B cell (primary cell): ENCODE data around the gene CDC45. TPM values are rescaled to one million over a fixed set of nuclear protein-coding genes. Genes with fewer than 3 reads are reported as not detected.

Source experiments
- ATAC-seq: fragments of 200-7000 bp; cut with Tn5 transposase; one replicate; pipeline ENCODE4 v1.10.0; 2021; ENCODE audit warnings: low read depth, mild to moderate bottlenecking, moderate number of reproducible peaks, moderate library complexity
- CTCF ChIA-PET: fragments of 350-600 bp; sonication (Branson Sonifier 250); formaldehyde crosslinking; loops from one replicate; lab custom pipeline; 2021; ENCODE audit warnings: antibody characterized with exemption, inconsistent platforms; lab: Charles Lee
- POLR2A ChIA-PET: fragments of 350-600 bp; sonication (Branson Sonifier 250); formaldehyde crosslinking; loops from one replicate; lab custom pipeline; 2021; ENCODE audit warnings: antibody characterized with exemption; lab: Charles Lee
- DNase-seq: peaks from one replicate; pipeline ENCODE4 v3.0.0; 2013
- H2AFZ ChIP-seq: 2 replicates; pipeline ENCODE4 v1.6.1; 2012; ENCODE audit warnings: mild to moderate bottlenecking, low read depth, low read length; ENCODE audit not compliant: insufficient read depth, poor library complexity, severe bottlenecking
- H3K27ac ChIP-seq, 2 donors: 1 replicate in 1 of 2; 2 replicates in 1 of 2; pipeline ENCODE4 v1.5.1; 2012 to 2013; ENCODE audit warnings: low read length in 2 of 2, mild to moderate bottlenecking in 2 of 2, moderate library complexity in 1 of 2
- H3K27me3 ChIP-seq, 4 experiments: fragments of 200-600 bp in 1 of 4; sonication (generic) in 1 of 4; replicated peaks in 1 of 4; 1 replicate in 2 of 4; 2 replicates in 2 of 4; pipeline versions ENCODE4 v1.6.1 to v1.7.0; 2013 to 2016; ENCODE audit warnings: low read length in 3 of 4, mild to moderate bottlenecking in 2 of 4, mixed read lengths in 1 of 4, moderate library complexity in 1 of 4; ENCODE audit not compliant: insufficient read depth in 4 of 4, control insufficient read depth in 3 of 4; ENCODE audit errors: control extremely low read depth in 1 of 4
- H3K36me3 ChIP-seq, 2 experiments: replicated peaks in 1 of 2; 1 replicate in 1 of 2; 2 replicates in 1 of 2; pipeline versions ENCODE4 v1.6.1 to v1.7.1; 2013; ENCODE audit warnings: low read length in 1 of 2; ENCODE audit not compliant: insufficient read depth in 2 of 2, control insufficient read depth in 1 of 2; ENCODE audit errors: control extremely low read depth in 1 of 2, extremely low read depth in 1 of 2
- H3K4me1 ChIP-seq, 2 donors: fragments of 200-600 bp in 1 of 2; sonication (generic) in 1 of 2; 1 replicate in 1 of 2; 2 replicates in 1 of 2; pipeline versions ENCODE4 v1.5.1 to v1.6.1; 2013 to 2017; ENCODE audit warnings: low read length in 2 of 2; ENCODE audit not compliant: control insufficient read depth in 2 of 2, insufficient read depth in 2 of 2
- H3K4me2 ChIP-seq: replicated peaks from 2 replicates; pipeline ENCODE3; 2012; ENCODE audit warnings: mild to moderate bottlenecking, low read depth, low read length; ENCODE audit not compliant: poor library complexity, severe bottlenecking
- H3K4me3 ChIP-seq, 5 experiments: fragments of 200-600 bp in 1 of 5; sonication (generic) in 1 of 5; 1 replicate in 3 of 5; 2 replicates in 2 of 5; pipeline versions ENCODE4 v1.5.1 to v1.7.0; 2011 to 2016; ENCODE audit warnings: low read length in 4 of 5, mild to moderate bottlenecking in 4 of 5, low read depth in 2 of 5, control low read depth in 1 of 5, moderate library complexity in 1 of 5; ENCODE audit not compliant: insufficient read depth in 1 of 5; ENCODE audit errors: control extremely low read depth in 1 of 5, extremely low read depth in 1 of 5
- H3K79me2 ChIP-seq: fragments of 200-600 bp; sonication (generic); one replicate; pipeline ENCODE4 v1.6.0; 2016; ENCODE audit warnings: low read length; ENCODE audit not compliant: control insufficient read depth, insufficient read depth
- H3K9ac ChIP-seq: fragments of 200-600 bp; sonication (generic); 2 replicates; pipeline ENCODE4 v1.6.1; 2017; ENCODE audit warnings: mild to moderate bottlenecking, low read length, moderate library complexity
- H3K9me3 ChIP-seq, 3 donors: one replicate each; pipeline versions ENCODE4 v1.6.1 to v1.7.1; 2013; ENCODE audit warnings: low read length in 2 of 3; ENCODE audit not compliant: control insufficient read depth in 2 of 3, insufficient read depth in 1 of 3; ENCODE audit errors: control extremely low read depth in 1 of 3
- H4K20me1 ChIP-seq: 2 replicates; pipeline ENCODE4 v1.6.0; 2012; ENCODE audit warnings: mild to moderate bottlenecking, low read length; ENCODE audit not compliant: insufficient read depth, control insufficient read depth, poor library complexity, severe bottlenecking
- H3K27ac Mint-ChIP-seq: one replicate; pipeline ENCODE4 v1.8.0; 2021; ENCODE audit warnings: mixed read lengths
- H3K27me3 Mint-ChIP-seq: one replicate; pipeline ENCODE4 v1.8.0; 2021; ENCODE audit warnings: mixed read lengths
- H3K4me1 Mint-ChIP-seq: one replicate; pipeline ENCODE4 v1.8.0; 2021; ENCODE audit warnings: mixed read lengths
- H3K4me3 Mint-ChIP-seq: one replicate; pipeline ENCODE4 v1.8.0; 2021; ENCODE audit warnings: mixed read lengths
- H3K9me3 Mint-ChIP-seq: one replicate; pipeline ENCODE4 v1.8.0; 2022; ENCODE audit warnings: mixed read lengths; ENCODE audit not compliant: insufficient read depth
- EZH2 ChIP-seq: IDR thresholded peaks from 2 replicates; pipeline ENCODE4 v1.6.1; 2012; ENCODE audit warnings: borderline replicate concordance, low read depth, mild to moderate bottlenecking, moderate library complexity, low read length; ENCODE audit not compliant: insufficient read depth, poor library complexity, severe bottlenecking
- WGBS: methylation state at CpG from one replicate; pipeline ENCODE4 v1.1.5; 2013; ENCODE audit warnings: missing lambda C conversion rate; ENCODE audit not compliant: insufficient coverage; 5-methylcytosine and 5-hydroxymethylcytosine counted together
- intact Hi-C: fragments of 100-400 bp; cut with micrococcal nuclease; formaldehyde crosslinking; loops from one replicate; pipeline ENCODE4 v1.10.0; 2022
- polyA plus RNA-seq: library from polyadenylated mRNA; depleted of rRNA; stranded (reverse); fragments of >200 nt; gene quantifications from 2 replicates; pipeline ENCODE4 v1.2.3, GENCODE V29; 2012
- total RNA-seq, 2 donors: library from RNA; stranded (reverse); fragments of 120-200 nt in 1 of 2; gene quantifications; 1 replicate in 1 of 2; 2 replicates in 1 of 2; pipeline versions ENCODE4 v1.2.3 to v1.2.4, GENCODE V29; 2013 to 2022
- TF ChIP-seq, protein P1 (sequence below): fragments of 200-600 bp; IDR thresholded peaks from one replicate; pipeline ENCODE4 v1.8.0; 2022; ENCODE audit warnings: antibody characterized with exemption, mild to moderate bottlenecking

CDC45 gene
- total and polyA plus RNA-seq, 2 donors (not counting 1 experiment from before 2014, with no cell fraction given), result 0.49 to 1.4 TPM

GRCh38 chr22:19505735-19506126 lies 26.0 kb downstream of the CDC45 start:
- Histone ChIP-seq H3K4me3 (no peak overlapping the region), H3K4me1 (peaks cover 0 to 6% of the 10 kb centered on the region in 2 donors), H3K9ac (no peak overlapping the region), H3K27me3 (no peaks in the 10 kb centered on the region), H3K4me2 (no peak overlapping the region), H3K27ac (no peak overlapping the region), H2AFZ (no peak overlapping the region), H3K36me3 (no peaks in the 10 kb centered on the region), H3K79me2 (no peaks in the 10 kb centered on the region), H3K9me3 (no peaks in the 10 kb centered on the region), H4K20me1 (no peaks in the 10 kb centered on the region)
- H3K9me3 Mint-ChIP-seq, result no peaks in the 10 kb centered on the region
- 57% methylated on average over 5 of the region's 5 CpGs for WGBS
- H3K4me3 Mint-ChIP-seq, result no peak overlapping the region
- H3K4me1 Mint-ChIP-seq, result peaks cover 5% of the 10 kb centered on the region
- H3K27ac Mint-ChIP-seq, result no peak overlapping the region
- no peak for TF ChIP-seq EZH2
- TF ChIP-seq, protein P1, sequence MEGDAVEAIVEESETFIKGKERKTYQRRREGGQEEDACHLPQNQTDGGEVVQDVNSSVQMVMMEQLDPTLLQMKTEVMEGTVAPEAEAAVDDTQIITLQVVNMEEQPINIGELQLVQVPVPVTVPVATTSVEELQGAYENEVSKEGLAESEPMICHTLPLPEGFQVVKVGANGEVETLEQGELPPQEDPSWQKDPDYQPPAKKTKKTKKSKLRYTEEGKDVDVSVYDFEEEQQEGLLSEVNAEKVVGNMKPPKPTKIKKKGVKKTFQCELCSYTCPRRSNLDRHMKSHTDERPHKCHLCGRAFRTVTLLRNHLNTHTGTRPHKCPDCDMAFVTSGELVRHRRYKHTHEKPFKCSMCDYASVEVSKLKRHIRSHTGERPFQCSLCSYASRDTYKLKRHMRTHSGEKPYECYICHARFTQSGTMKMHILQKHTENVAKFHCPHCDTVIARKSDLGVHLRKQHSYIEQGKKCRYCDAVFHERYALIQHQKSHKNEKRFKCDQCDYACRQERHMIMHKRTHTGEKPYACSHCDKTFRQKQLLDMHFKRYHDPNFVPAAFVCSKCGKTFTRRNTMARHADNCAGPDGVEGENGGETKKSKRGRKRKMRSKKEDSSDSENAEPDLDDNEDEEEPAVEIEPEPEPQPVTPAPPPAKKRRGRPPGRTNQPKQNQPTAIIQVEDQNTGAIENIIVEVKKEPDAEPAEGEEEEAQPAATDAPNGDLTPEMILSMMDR, result no peak
- ChIA-PET POLR2A (no interaction called here), CTCF (no interaction called here)
- H3K27me3 Mint-ChIP-seq, result no peaks in the 10 kb centered on the region
- intact Hi-C loops, result no loop called here
- DNase-seq (no peak), ATAC-seq (no peak)

DNA sequence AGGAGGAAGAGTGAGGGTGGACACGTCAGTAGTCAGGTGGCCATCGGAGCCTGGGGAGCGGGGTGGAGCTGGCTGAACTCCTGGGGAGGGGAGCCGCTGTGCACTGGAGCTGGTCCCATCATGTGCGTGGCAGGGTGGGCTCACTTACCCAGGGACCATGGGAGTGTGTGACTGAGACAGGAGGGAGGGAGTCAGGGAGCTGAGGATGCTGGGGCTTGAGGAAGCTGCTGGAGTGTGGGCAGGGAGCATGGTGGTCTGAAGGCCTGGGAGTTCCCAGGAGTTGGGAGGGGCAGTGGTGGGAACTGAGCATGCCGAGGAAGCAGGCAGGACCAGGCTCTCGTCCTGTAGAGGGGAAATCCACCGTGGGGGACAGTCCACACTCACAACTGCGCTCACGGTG lies 26.5 kb downstream of the CDC45 start:
- 90% methylated on average over 10 of the region's 10 CpGs for WGBS
- CTCF ChIA-PET, result no interaction called here

More for the DNA sequence above, 26.5 kb downstream of the CDC45 start:
- H3K4me1 Mint-ChIP-seq, result peaks cover 5% of the 10 kb centered on the region
- no peak overlapping the region for H3K27ac ChIP-seq
- no peaks in the 10 kb centered on the region for H3K9me3 Mint-ChIP-seq
- no peak overlapping the region for H2AFZ ChIP-seq
- TF ChIP-seq, protein P1, result no peak
- TF ChIP-seq EZH2, result no peak
- no peak overlapping the region for H3K27ac Mint-ChIP-seq
- H3K4me3 Mint-ChIP-seq, result no peak overlapping the region
- POLR2A ChIA-PET, result no interaction called here
- H4K20me1 ChIP-seq, result no peaks in the 10 kb centered on the region
- H3K9ac ChIP-seq, result no peak overlapping the region
- no peaks in the 10 kb centered on the region for H3K79me2 ChIP-seq
- no peaks in the 10 kb centered on the region for H3K9me3 ChIP-seq
- intact Hi-C loops, result no loop called here
- no peaks in the 10 kb centered on the region for H3K36me3 ChIP-seq
- DNase-seq, result no peak
- H3K4me1 ChIP-seq, result peaks cover 0 to 6% of the 10 kb centered on the region in 2 donors
- no peak for ATAC-seq
- H3K4me2 ChIP-seq, result no peak overlapping the region
- no peaks in the 10 kb centered on the region for H3K27me3 ChIP-seq
- no peak overlapping the region for H3K4me3 ChIP-seq
- H3K27me3 Mint-ChIP-seq, result no peaks in the 10 kb centered on the region
